Measurements from ENCODE around the gene CFAP73.

The CFAP73 gene

DNA sequence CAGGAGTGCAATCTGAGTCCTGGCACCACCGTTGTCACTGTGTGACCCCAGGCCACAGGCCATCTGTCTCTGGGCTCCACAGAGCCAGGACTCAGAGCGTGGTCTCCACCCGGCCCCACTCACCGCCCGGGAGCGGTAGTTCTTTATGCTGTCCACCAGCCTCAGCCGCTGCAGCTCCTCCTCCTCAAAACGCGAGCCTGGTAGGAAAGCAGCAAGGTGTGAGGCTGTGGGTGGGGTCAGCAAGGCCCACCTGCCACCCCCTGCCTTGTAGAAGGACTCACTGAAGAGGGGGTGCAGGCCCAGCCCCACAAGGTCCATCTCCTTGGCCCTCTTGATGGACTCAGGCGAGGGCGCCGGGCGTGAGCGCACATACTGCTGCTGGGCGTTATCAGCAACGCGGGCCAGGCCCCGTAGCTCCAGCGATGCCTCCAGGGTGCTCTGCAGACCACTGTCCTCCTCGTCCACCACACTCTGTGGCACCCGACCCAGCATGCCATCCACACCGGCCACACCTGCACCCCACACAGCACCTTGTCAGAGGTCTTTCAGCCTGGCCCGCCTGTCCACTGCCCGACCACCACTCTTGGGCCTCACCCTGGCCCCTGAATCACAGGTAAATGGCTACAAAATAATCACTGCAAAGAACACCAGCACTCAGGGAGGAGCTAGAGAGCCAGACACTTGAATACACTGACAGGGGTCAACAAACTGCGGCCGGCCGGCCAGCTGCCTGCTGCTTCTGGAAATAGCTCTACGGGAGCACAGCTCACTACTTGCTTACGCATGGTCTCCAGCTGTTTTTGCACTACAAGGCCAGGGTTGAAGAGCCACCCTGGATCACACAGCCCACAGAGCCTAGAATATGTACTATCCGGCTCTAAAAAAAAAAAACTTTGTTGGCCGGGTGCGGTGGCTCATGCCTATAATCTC lies 16.3 kb downstream of the CFAP73 start:
- no peak for DNase-seq (ENCODE audit: low read depth in 2 of 2)

GRCh38 chr12:113167868-113168267 lies 18.3 kb downstream of the CFAP73 start:
- DNase-seq (ENCODE audit: low read depth in 2 of 2): no peak

- DNase-seq (ENCODE audit: low read depth in 2 of 2): no peak
Observed at GRCh38 chr12:113169697-113170096, 20.2 kb downstream of the CFAP73 start.

DNA sequence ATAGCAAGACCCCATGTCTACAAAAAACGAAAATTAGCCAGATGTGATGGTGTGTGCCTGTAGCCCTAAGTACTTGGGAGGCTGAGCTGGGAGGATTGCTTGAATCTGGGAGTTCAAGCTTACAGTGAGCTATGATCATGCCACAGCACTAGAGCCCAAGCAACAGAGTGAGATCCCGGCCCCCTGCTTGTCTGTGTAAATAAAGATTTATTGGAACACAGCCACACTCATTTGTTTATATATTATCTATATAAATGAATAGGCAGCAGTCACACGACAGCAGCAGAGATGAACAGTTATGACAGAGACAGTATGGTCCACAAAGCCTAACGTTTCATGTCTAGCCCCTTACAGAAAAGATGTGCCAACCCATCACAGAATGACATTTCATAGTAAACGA lies 20.9 kb downstream of the CFAP73 start:
- DNase-seq (ENCODE audit: low read depth in 2 of 2): no peak

GRCh38 chr12:113170926-113171325 lies 21.4 kb downstream of the CFAP73 start:
- DNase-seq (ENCODE audit: low read depth in 2 of 2): no peak

DNA sequence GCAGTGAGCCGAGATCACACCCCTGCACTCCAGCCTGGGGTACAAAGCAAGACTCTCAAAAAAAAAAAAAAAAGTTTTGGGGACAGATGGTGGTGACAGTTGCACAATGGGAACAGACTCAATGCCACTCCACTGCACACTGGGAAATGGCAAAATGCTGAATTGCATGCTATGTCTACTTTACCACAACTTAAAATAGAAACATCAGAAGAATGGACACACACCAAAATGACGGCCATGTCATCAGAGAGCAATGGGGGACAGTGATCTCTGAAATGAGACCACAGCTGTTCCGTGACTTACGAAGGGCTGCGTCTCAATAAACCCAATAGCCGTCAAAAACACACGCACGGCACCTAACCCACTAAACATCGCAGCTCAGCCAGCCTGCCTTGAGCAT lies 22.0 kb downstream of the CFAP73 start:
- DNase-seq (ENCODE audit: low read depth in 2 of 2): no peak

DNA sequence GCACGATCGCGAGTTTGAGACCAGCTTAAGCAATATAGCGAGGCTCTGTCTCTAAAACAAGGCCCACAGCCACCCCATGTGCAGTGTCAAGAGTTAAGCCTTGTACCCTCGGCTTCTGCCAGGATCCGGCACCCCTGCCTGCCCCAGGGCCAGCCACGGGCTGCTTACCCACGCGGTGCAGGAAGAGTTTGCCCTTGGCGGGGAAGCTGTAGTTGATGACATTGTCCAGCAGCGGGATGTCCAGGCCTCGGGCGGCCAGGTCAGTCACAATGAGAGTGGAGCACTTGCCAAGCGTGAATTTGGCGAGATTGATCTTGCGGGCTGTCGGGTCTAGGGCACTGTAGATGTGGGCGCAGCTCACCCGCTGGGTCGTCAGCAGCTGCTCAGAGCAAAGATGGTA lies 22.7 kb downstream of the CFAP73 start:
- no peak for DNase-seq (ENCODE audit: low read depth in 2 of 2)

DNA sequence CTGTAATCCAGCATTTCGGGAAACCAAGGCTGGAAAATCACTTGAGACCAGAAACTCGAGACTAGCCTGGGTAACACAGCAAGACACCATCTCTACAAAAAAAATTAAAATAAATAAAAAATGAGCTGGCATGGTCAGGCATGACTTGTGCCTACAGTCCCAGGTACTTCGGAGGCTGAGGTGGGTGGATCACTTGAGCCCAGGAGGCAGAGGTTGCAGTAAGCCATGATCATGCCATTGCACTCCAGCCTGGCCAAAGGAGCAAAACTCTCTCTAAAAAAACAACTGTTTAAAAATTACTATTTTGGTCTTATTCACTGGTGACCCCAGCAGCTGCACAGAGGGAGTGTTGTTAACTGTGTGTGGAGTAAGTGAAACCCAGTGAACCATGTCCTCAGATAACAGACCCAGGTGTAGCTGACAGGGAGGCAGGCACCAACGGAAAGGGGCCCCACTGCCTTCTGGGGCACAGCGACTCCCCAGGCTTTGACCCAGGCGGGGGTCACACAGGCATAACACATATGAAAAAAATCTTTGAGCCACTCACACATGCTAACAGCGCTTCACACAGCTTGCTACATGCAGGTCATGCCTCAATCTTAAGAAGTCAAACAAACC lies 23.7 kb downstream of the CFAP73 start:
- no peak for DNase-seq (ENCODE audit: low read depth in 2 of 2)

DNA sequence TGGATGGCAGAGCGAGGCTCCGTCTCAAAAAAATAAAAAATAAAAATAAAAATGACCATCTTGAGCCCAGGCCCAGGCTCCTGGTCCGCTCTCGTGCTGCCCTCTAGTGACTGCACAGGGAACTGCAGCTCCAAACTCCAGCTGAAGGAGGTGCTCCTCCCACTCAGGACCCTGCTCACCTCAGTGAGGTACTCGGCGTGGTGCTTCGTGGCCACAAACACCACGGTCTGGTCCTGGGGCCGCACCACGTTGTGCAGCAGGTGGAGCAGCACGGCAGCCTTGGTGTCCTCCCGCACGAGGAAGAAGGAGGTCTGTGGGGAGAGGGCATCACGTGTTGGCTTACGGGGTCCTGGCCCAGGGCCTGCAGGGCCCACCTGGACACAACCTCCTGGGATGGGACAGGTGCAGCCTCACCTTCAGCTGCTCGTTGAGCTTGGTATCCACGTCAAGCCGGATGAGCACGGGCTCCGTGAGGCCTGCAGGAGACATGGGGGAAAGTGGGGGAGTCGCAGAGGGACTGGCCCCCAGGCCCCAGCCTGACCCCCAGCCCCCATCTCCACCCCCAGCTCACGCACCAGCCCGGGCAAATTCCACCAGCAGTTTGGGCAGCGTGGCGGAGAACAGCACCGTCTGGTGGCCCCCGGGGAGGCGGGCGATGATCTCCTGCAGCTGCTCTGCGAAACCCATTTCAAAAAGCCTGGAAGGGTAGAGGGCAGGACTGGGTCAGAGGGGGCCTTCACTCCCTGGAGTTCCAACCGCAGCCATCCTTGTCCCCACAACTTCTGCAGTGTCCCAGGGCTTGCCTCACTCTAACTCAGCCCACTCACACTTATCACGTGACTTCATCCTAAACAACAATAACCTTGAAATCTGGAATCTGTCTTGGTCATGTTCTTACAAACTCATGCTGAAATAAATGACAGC lies 25.2 kb downstream of the CFAP73 start:
- peak; percentile 57 to 59 for DNase-seq (ENCODE audit: low read depth in 2 of 2)

DNA sequence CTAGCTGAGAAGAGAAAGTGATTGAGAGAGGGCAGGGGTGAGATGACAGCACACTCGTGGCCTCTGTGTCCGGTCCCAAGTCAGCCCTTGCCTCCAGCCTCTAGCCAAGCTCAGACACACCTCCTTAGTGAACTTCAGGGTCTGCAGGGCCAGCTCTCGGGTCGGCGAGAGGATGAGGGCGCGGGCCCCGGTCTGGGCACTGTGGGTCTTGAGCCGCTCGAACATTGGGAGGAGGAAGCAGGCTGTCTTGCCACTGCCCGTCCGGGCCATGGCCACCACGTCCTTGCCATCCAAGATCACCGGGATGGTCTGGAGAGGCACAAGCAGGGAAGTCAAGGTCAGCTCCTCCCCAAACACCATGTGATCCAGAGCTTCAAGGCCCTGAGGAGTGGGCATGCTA lies 29.5 kb downstream of the CFAP73 start:
- DNase-seq (ENCODE audit: low read depth in 2 of 2): no peak

DNA sequence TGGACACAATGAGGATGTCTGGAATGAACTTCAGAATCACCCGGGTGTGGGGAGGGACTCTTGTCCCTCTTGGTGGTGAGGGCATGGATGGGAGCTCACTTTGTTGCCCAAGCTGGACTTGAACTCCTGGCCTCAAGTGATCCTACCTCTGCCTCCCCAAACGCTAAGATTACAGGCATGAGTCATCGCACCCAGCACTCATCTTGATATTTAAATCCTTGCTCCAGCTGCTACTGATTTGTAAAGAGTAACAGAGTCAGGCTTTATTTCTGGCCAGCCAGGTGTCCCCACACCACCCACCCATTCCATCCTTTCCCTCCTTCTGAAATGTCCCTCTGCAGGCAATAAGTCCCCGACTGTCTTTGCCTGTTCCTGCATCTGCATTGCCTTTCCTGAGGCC lies 30.8 kb downstream of the CFAP73 start:
- no peak for DNase-seq (ENCODE audit: low read depth in 2 of 2)

DNA sequence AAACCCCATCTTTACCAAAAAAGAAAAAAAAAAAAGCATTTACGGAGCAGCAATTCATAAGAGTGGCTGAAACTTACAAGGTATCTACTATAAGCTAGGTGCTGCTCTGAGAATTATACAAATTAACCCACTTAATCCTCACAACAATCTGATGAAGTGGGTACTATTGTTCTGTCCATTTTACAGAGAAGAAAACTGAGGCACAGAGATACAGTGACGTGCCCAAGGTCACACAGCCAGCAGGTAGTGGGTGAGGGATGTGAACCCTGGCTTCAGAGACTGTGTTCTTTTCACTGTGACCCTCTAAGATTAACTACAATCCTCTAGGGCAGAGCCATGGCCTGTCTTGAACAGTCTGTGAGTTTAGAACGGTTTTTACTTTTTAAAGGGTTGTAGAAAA lies 32.5 kb downstream of the CFAP73 start:
- DNase-seq (ENCODE audit: low read depth in 2 of 2): no peak

GRCh38 chr12:113183030-113183589 lies 33.6 kb downstream of the CFAP73 start:
- DNase-seq (ENCODE audit: low read depth in 2 of 2): no peak

- DNase-seq (ENCODE audit: low read depth in 2 of 2): peak; percentile 33 to 57
Observed at GRCh38 chr12:113184098-113184899, 34.8 kb downstream of the CFAP73 start.

DNA sequence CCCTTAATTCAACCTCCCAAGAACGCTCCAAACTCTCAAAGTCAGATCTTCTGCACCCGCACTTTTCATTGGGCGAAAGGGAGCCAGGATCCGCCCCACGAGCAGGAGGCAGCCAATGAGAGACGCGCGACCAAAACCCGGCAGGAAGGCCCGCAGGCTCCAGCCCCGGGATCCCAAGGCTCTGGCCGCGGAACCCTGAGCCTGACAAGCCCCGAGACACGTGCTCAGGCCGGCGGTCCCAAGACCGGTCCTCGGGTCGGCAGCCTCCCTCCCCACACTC lies 35.3 kb downstream of the CFAP73 start:
- DNase-seq (ENCODE audit: low read depth in 2 of 2): peak; percentile 69 to 70

- DNase-seq (ENCODE audit: low read depth in 2 of 2): peak; percentile 63 to 65
Observed at GRCh38 chr12:113185180-113186032, 35.9 kb downstream of the CFAP73 start, which contains the start of the genes DDX54 and RITA1. TSS of gene DDX54 (minus strand) at chr12:113185478. CDS start at chr12:113185451, 27 bp downstream. TSS of gene RITA1 (plus strand) at chr12:113185721. CDS start at chr12:113186747, 1,026 bp downstream.

DNA sequence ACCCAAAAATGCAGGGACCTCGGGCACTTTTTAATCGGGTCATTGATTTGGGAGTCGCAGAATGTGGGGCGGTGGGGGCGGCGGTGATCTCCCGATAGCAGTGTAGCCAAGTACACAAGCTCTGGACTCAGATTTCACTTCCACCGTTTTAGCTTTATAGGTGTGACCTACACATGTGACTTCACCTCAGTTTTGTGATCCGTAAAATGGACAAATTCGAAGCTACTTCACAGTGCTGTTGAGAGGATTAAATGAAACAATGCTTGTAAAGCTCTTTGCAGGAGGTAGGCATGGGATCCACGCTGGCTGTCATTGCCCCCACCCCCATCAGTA lies 36.5 kb downstream of the CFAP73 start:
- no peak for DNase-seq (ENCODE audit: low read depth in 2 of 2)

GRCh38 chr12:113186666-113187325 lies 37.3 kb downstream of the CFAP73 start:
- DNase-seq (ENCODE audit: low read depth in 2 of 2): no peak

DNA sequence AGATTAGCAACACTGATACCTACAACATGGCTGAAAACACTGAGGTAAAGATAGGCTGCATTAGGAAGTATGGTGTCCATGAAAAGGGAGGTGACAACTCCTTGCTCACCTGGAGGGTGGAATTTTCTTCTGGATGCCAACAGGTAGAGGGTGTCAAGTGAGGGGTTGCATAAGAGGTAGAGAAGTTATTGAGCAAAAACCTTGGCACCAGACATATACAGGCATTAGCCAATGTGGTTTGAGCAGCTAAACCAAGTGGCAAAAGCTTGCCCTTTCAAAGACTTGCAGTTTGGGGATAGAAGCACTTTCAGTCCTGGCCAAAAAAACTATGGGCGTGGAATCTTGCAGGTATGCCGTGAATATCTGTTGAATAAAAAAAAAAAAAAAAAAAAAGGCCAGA lies 39.8 kb downstream of the CFAP73 start:
- DNase-seq (ENCODE audit: low read depth in 2 of 2): no peak

GRCh38 chr12:113190761-113191160 lies 41.2 kb downstream of the CFAP73 start:
- no peak for DNase-seq (ENCODE audit: low read depth in 2 of 2)
